Brain microvascular endothelial cell (primary cell): ENCODE results near the gene MOXD1.
A peak's percentile ranks its signal among the peaks of the same experiment; 100 is the strongest.

Experiments
- DNase-seq: peaks from one replicate; pipeline ENCODE4 v3.0.0-alpha.2; 2020
- H3K27ac ChIP-seq: fragments of 250-450 bp; sonication (Bioruptor Pico); 2 replicates; pipeline ENCODE4 v1.5.1; 2020; ENCODE audit warnings: mild to moderate bottlenecking, moderate library complexity
- H3K27me3 ChIP-seq: fragments of 250-450 bp; sonication (Bioruptor Pico); replicated peaks from 2 replicates; pipeline ENCODE4 v1.5.1; 2020; ENCODE audit warnings: mild to moderate bottlenecking
- H3K36me3 ChIP-seq: fragments of 250-450 bp; sonication (Bioruptor Pico); replicated peaks from 2 replicates; pipeline ENCODE4 v1.5.1; 2020; ENCODE audit warnings: mild to moderate bottlenecking
- H3K4me3 ChIP-seq: 2 replicates; pipeline ENCODE4 v1.5.1; 2011; ENCODE audit warnings: low read depth, mild to moderate bottlenecking, control low read depth, low read length, moderate library complexity
- CTCF ChIP-seq: IDR thresholded peaks from 2 replicates; pipeline ENCODE4 v1.5.1; 2011; ENCODE audit warnings: low read depth, mild to moderate bottlenecking, moderate library complexity, low read length, control low read depth, inconsistent platforms; ENCODE audit errors: missing control alignments
- in situ Hi-C: cut with HindIII; loops from 2 replicates; pipeline ENCODE4 v1.10.0; 2017; ENCODE audit warnings: low sequenced_read_pairs, low pct_ligation_motif_present

Gene MOXD1

GRCh38 chr6:132395015-132395597 lies 6.2 kb downstream of the MOXD1 start:
- H3K27me3 ChIP-seq = no peaks in the 10 kb centered on the region
- no peak overlapping the region for H3K4me3 ChIP-seq
- in situ Hi-C loops = no loop called here
- no peaks in the 10 kb centered on the region for H3K36me3 ChIP-seq
- no peak for DNase-seq
- no peak for TF ChIP-seq CTCF
- no peak overlapping the region for H3K27ac ChIP-seq

GRCh38 chr6:132392792-132393191 lies 8.5 kb downstream of the MOXD1 start:
- Histone ChIP-seq H3K4me3 (no peak overlapping the region), H3K27ac (no peak overlapping the region), H3K36me3 (no peaks in the 10 kb centered on the region), H3K27me3 (no peaks in the 10 kb centered on the region)
- DNase-seq = no peak
- TF ChIP-seq CTCF = peak; percentile 40
- in situ Hi-C loops = no loop called here

GRCh38 chr6:132392270-132392646 lies 9.0 kb downstream of the MOXD1 start:
- in situ Hi-C loops = no loop called here
- no peaks in the 10 kb centered on the region for H3K36me3 ChIP-seq
- no peak for TF ChIP-seq CTCF
- no peak overlapping the region for H3K4me3 ChIP-seq
- H3K27me3 ChIP-seq = no peaks in the 10 kb centered on the region
- H3K27ac ChIP-seq = no peak overlapping the region
- DNase-seq = no peak

- in situ Hi-C loops = no loop called here
- H3K4me3 ChIP-seq = no peak overlapping the region
- no peak overlapping the region for H3K27ac ChIP-seq
- DNase-seq = peak; percentile 27
- H3K36me3 ChIP-seq = no peaks in the 10 kb centered on the region
- no peaks in the 10 kb centered on the region for H3K27me3 ChIP-seq
- TF ChIP-seq CTCF = no peak
These were observed 9.6 kb downstream of the MOXD1 start for GRCh38 chr6:132391391-132392269.

- H3K27me3 ChIP-seq = no peaks in the 10 kb centered on the region
- DNase-seq = no peak
- in situ Hi-C loops = no loop called here
- no peak overlapping the region for H3K4me3 ChIP-seq
- no peak overlapping the region for H3K27ac ChIP-seq
- TF ChIP-seq CTCF = no peak
- no peaks in the 10 kb centered on the region for H3K36me3 ChIP-seq
These were observed 10.8 kb downstream of the MOXD1 start for GRCh38 chr6:132390451-132390850.
